MM.1S (cell line): ENCODE data around the gene RSPH6A.

Source experiments
- DNase-seq: peaks from one replicate; pipeline ENCODE4 v3.0.0-alpha.2; 2015
- H2AFZ ChIP-seq: fragments of 300-600 bp; sonication (generic); 2 replicates; pipeline ENCODE4 v1.6.0; 2016; ENCODE audit warnings: antibody characterized with exemption, low read length
- H3F3A ChIP-seq: fragments of 300-600 bp; sonication (generic); 2 replicates; pipeline ENCODE4 v1.6.1; 2016; ENCODE audit warnings: mild to moderate bottlenecking, antibody characterized with exemption, low read length, moderate library complexity, mixed read lengths; ENCODE audit not compliant: insufficient read depth
- H3K27ac ChIP-seq: fragments of 300-600 bp; sonication (generic); 2 replicates; pipeline ENCODE4 v1.5.1; 2016; ENCODE audit warnings: mild to moderate bottlenecking, low read length
- H3K27me3 ChIP-seq: fragments of 300-600 bp; sonication (generic); replicated peaks from 2 replicates; pipeline ENCODE4 v1.6.0; 2016; ENCODE audit warnings: low read length; ENCODE audit not compliant: insufficient read depth
- H3K36me3 ChIP-seq: fragments of 300-600 bp; sonication (generic); replicated peaks from 2 replicates; pipeline ENCODE4 v1.6.1; 2016; ENCODE audit warnings: mild to moderate bottlenecking, low read length, mixed read lengths; ENCODE audit not compliant: insufficient read depth
- H3K4me1 ChIP-seq: fragments of 300-600 bp; sonication (generic); 2 replicates; pipeline ENCODE4 v1.6.1; 2016; ENCODE audit warnings: low read length, mixed read lengths
- H3K4me2 ChIP-seq: fragments of 300-600 bp; sonication (generic); 2 replicates; pipeline ENCODE4 v1.6.0; 2016; ENCODE audit warnings: low read depth, low read length
- H3K4me3 ChIP-seq: fragments of 300-600 bp; sonication (generic); 2 replicates; pipeline ENCODE4 v1.5.1; 2016; ENCODE audit warnings: low read length, mixed read lengths
- H3K79me2 ChIP-seq: fragments of 300-600 bp; sonication (generic); 2 replicates; pipeline ENCODE4 v1.6.1; 2016; ENCODE audit warnings: mixed run types, low read length, mixed read lengths
- H3K9ac ChIP-seq: fragments of 300-600 bp; sonication (generic); 2 replicates; pipeline ENCODE4 v1.6.1; 2016; ENCODE audit warnings: low read length, mixed read lengths
- H3K9me2 ChIP-seq: fragments of 300-600 bp; sonication (generic); replicated peaks from 2 replicates; pipeline ENCODE4 v1.6.1; 2016; ENCODE audit warnings: mild to moderate bottlenecking, low read length, mixed read lengths; ENCODE audit not compliant: insufficient read depth
- H3K9me3 ChIP-seq: fragments of 300-600 bp; sonication (generic); replicated peaks from 2 replicates; pipeline ENCODE4 v1.6.1; 2016; ENCODE audit warnings: mild to moderate bottlenecking, low read length, mixed read lengths; ENCODE audit not compliant: insufficient read depth
- H4K20me1 ChIP-seq: fragments of 300-600 bp; sonication (generic); 2 replicates; pipeline ENCODE4 v1.6.1; 2016; ENCODE audit warnings: mild to moderate bottlenecking, low read length, moderate library complexity, mixed read lengths; ENCODE audit not compliant: insufficient read depth
- CTCF ChIP-seq: fragments of 300-600 bp; sonication (generic); IDR thresholded peaks from 2 replicates; pipeline ENCODE4 v1.5.1; 2016; ENCODE audit warnings: antibody characterized with exemption, low read length, mixed read lengths
- EZH2 ChIP-seq: fragments of 300-600 bp; sonication (generic); optimal IDR thresholded peaks from 2 replicates; pipeline ENCODE3; 2017; ENCODE audit warnings: low read depth, mild to moderate bottlenecking, antibody characterized with exemption, low read length, mixed read lengths
- EZH2phosphoT487 ChIP-seq: fragments of 300-600 bp; sonication (generic); IDR thresholded peaks from 2 replicates; pipeline ENCODE4 v1.6.1; 2018; ENCODE audit warnings: antibody characterized with exemption, low read length

RSPH6A gene

DNA sequence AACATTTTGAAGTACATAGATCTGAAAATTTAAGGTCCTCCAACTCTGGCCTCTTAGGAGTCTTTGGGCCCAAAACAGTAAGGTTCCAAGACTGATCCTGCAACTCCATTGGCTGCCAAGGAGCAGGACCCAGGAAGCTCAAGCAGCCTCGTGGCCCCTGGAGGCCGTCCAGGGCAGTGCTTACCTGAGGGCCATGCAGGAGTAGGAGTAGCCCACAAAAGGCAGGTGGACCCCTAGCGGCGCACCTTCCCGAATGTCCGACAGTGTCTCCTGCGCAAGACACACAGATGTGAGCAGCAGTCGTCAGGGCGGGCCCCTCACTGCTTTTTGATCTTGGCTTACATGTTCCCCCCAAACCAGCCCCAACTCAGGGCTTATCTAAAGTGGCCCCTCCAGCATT is 40.3 kb downstream of the RSPH6A start:
- H3K27me3 ChIP-seq = no peaks in the 10 kb centered on the region
- H4K20me1 ChIP-seq = no peaks in the 10 kb centered on the region
- peaks cover 11% of the 10 kb centered on the region for H3F3A ChIP-seq
- DNase-seq = no peak
- no peaks in the 10 kb centered on the region for H3K9me2 ChIP-seq
- no peaks in the 10 kb centered on the region for H3K36me3 ChIP-seq
- no peak overlapping the region for H3K27ac ChIP-seq
- peaks cover 7% of the 10 kb centered on the region for H3K4me1 ChIP-seq
- H3K4me3 ChIP-seq = no peak overlapping the region
- TF ChIP-seq EZH2 (no peak), EZH2phosphoT487 (no peak), CTCF (no peak)
- no peak overlapping the region for H2AFZ ChIP-seq
- H3K79me2 ChIP-seq = no peaks in the 10 kb centered on the region
- no peaks in the 10 kb centered on the region for H3K9me3 ChIP-seq
- H3K9ac ChIP-seq = no peak overlapping the region
- H3K4me2 ChIP-seq = no peak overlapping the region

DNA sequence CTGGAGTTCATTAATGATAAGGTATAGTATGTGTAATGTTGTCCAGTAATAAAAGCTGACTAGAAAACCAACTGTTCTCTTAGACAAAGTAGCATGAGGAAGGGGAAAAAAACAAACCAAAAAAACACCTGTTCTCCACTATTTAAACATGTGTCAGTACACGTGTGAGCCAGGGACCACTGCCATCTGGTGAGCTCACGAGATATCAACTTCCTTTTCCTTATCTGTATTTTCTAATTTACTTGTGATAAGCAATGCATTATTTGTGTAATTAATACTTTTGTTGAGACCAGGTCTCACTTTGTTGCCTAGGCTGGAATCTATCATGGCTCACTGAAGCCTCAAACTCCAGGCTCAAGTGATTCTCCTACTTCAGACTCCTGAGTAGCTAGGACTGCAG is 41.7 kb downstream of the RSPH6A start:
- Histone ChIP-seq H3K36me3 (no peaks in the 10 kb centered on the region), H3K27me3 (no peaks in the 10 kb centered on the region)

DNA sequence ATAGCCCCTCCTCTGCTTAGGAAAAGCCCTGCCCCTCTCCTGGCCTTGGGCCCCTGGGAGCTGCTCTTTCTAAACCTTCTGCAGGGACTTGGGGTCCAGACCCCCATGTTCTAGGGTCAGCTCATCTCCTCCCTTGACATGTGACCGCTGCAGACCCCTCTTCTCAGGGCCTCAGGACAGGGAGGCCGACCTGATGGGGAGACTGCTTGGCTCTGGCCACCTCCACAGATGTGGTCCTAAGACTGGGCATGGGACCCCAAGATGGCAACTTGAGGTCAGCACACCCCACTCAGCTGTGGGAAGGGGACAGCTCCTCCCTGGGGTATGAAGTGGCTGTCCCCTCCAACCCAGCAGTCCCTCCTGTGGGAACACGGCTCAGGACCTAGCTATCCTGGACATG is 42.2 kb downstream of the RSPH6A start:
- no peaks in the 10 kb centered on the region for H3K9me2 ChIP-seq
- no peak overlapping the region for H3K4me3 ChIP-seq
- H2AFZ ChIP-seq = no peak overlapping the region
- peaks cover 14% of the 10 kb centered on the region for H3F3A ChIP-seq
- H3K79me2 ChIP-seq = no peaks in the 10 kb centered on the region
- no peaks in the 10 kb centered on the region for H3K36me3 ChIP-seq
- H3K9ac ChIP-seq = no peak overlapping the region
- TF ChIP-seq EZH2phosphoT487 = no peak
- TF ChIP-seq EZH2 = no peak
- no peak for TF ChIP-seq CTCF
- peaks cover 3% of the 10 kb centered on the region; the same call in 1 of the 2 replicates for H3K27me3 ChIP-seq
- no peak overlapping the region for H3K27ac ChIP-seq
- no peak overlapping the region for H3K4me2 ChIP-seq
- H3K9me3 ChIP-seq = no peaks in the 10 kb centered on the region
- no peaks in the 10 kb centered on the region for H4K20me1 ChIP-seq
- peaks cover 5% of the 10 kb centered on the region for H3K4me1 ChIP-seq
- DNase-seq = no peak

More for the DNA sequence above, 41.7 kb downstream of the RSPH6A start:
- Histone ChIP-seq H4K20me1 (no peaks in the 10 kb centered on the region), H3K9me3 (no peaks in the 10 kb centered on the region), H2AFZ (no peak overlapping the region), H3K9me2 (no peaks in the 10 kb centered on the region), H3K4me1 (peaks cover 5% of the 10 kb centered on the region), H3K79me2 (no peaks in the 10 kb centered on the region), H3F3A (peaks cover 14% of the 10 kb centered on the region), H3K4me2 (no peak overlapping the region), H3K9ac (no peak overlapping the region), H3K27ac (no peak overlapping the region), H3K4me3 (no peak overlapping the region)
- TF ChIP-seq EZH2 (no peak), EZH2phosphoT487 (no peak), CTCF (no peak)
- no peak for DNase-seq
